Measurements from ENCODE around the gene CBFA2T2.

The CBFA2T2 gene

GRCh38 chr20:33673410-33674293 is 183.8 kb downstream of the CBFA2T2 start:
- TF ChIP-seq CTCF (conservative IDR thresholded peaks at IDR 0.05) = no peak
- H3K27ac ChIP-seq = peak overlapping the region; percentile 98

GRCh38 chr20:33674294-33675135 is 184.6 kb downstream of the CBFA2T2 start, which contains the start of gene NECAB3:
NECAB3 (minus strand) TSS chr20:33674428; CDS start chr20:33674352, 76 bp downstream.
- H3K27ac ChIP-seq = peak within 1 kb of the TSS; percentile 98
- peak; percentile 17; the same call in 1 of the 2 replicates for TF ChIP-seq CTCF (conservative IDR thresholded peaks at IDR 0.05)

GRCh38 chr20:33675136-33675959 is 185.5 kb downstream of the CBFA2T2 start:
- no peak for TF ChIP-seq CTCF (conservative IDR thresholded peaks at IDR 0.05)
- H3K27ac ChIP-seq = peak overlapping the region; percentile 98

GRCh38 chr20:33676121-33676520 is 186.2 kb downstream of the CBFA2T2 start:
- peak overlapping the region; percentile 98 for H3K27ac ChIP-seq
- no peak for TF ChIP-seq CTCF (conservative IDR thresholded peaks at IDR 0.05)

GRCh38 chr20:33676652-33677645 is 187.1 kb downstream of the CBFA2T2 start:
- H3K27ac ChIP-seq = peak overlapping the region; percentile 98
- no peak for TF ChIP-seq CTCF (conservative IDR thresholded peaks at IDR 0.05)

- no peak overlapping the region for H3K27ac ChIP-seq
These were observed 188.3 kb downstream of the CBFA2T2 start for GRCh38 chr20:33677991-33678702.

More at GRCh38 chr20:33677991-33678702, 188.3 kb downstream of the CBFA2T2 start:
- no peak for TF ChIP-seq CTCF (conservative IDR thresholded peaks at IDR 0.05)

Data from VCaP (cell line).